GM23248 (cell line): ENCODE results near the gene TSSK3. TPM values are rescaled to one million over a fixed set of nuclear protein-coding genes. Genes with fewer than 3 reads are reported as not detected.

ENCODE experiments used
- DNase-seq: peaks from one replicate; pipeline ENCODE4 v3.0.0-alpha.2; 2015
- H2AFZ ChIP-seq: fragments of 200-600 bp; sonication (generic); 2 replicates; pipeline ENCODE4 v1.6.1; 2016; ENCODE audit warnings: antibody characterized with exemption
- H3F3A ChIP-seq: fragments of 200-600 bp; sonication (generic); 2 replicates; pipeline ENCODE4 v1.6.1; 2016; ENCODE audit warnings: mild to moderate bottlenecking, antibody characterized with exemption, mixed run types; ENCODE audit not compliant: insufficient read depth
- H3K27ac ChIP-seq: fragments of 200-600 bp; sonication (generic); 2 replicates; pipeline ENCODE4 v1.5.1; 2016; ENCODE audit warnings: mild to moderate bottlenecking
- H3K27me3 ChIP-seq: fragments of 200-600 bp; sonication (generic); replicated peaks from 2 replicates; pipeline ENCODE4 v1.6.1; 2016; ENCODE audit warnings: mild to moderate bottlenecking; ENCODE audit not compliant: insufficient read depth
- H3K36me3 ChIP-seq: fragments of 200-600 bp; sonication (generic); 2 replicates; pipeline ENCODE4 v1.6.1; 2016; ENCODE audit warnings: low read depth, mild to moderate bottlenecking
- H3K4me1 ChIP-seq: fragments of 200-600 bp; sonication (generic); 2 replicates; pipeline ENCODE4 v1.6.1; 2016; ENCODE audit warnings: mild to moderate bottlenecking; ENCODE audit not compliant: insufficient read depth
- H3K4me2 ChIP-seq: fragments of 200-600 bp; sonication (generic); one replicate; pipeline ENCODE4 v1.6.1; 2016; ENCODE audit warnings: mild to moderate bottlenecking; ENCODE audit not compliant: unreplicated experiment
- H3K4me3 ChIP-seq: fragments of 200-600 bp; sonication (generic); 2 replicates; pipeline ENCODE4 v1.5.1; 2016; ENCODE audit warnings: mild to moderate bottlenecking
- H3K79me2 ChIP-seq: fragments of 200-600 bp; sonication (generic); 2 replicates; pipeline ENCODE4 v1.6.1; 2016; ENCODE audit warnings: mild to moderate bottlenecking; ENCODE audit not compliant: insufficient read depth
- H3K9ac ChIP-seq: fragments of 200-600 bp; sonication (generic); 2 replicates; pipeline ENCODE4 v1.6.1; 2016; ENCODE audit warnings: mild to moderate bottlenecking
- H3K9me2 ChIP-seq: fragments of 200-600 bp; sonication (generic); 2 replicates; pipeline ENCODE4 v1.6.1; 2016; ENCODE audit warnings: mixed run types, mild to moderate bottlenecking, moderate library complexity; ENCODE audit not compliant: insufficient read depth
- H3K9me3 ChIP-seq: fragments of 200-600 bp; sonication (generic); one replicate; pipeline ENCODE4 v1.6.1; 2017; ENCODE audit warnings: low read depth
- H4K20me1 ChIP-seq: fragments of 200-600 bp; sonication (generic); 2 replicates; pipeline ENCODE4 v1.6.0; 2016; ENCODE audit not compliant: insufficient read depth
- EZH2 ChIP-seq: fragments of 200-600 bp; sonication (generic); IDR thresholded peaks from 2 replicates; pipeline ENCODE4 v1.6.1; 2018; ENCODE audit warnings: antibody characterized with exemption, mild to moderate bottlenecking; ENCODE audit not compliant: insufficient read depth, poor library complexity, severe bottlenecking
- EZH2phosphoT487 ChIP-seq: fragments of 200-600 bp; sonication (generic); IDR thresholded peaks from 2 replicates; pipeline ENCODE4 v1.6.1; 2018; ENCODE audit warnings: antibody characterized with exemption, moderate library complexity, mild to moderate bottlenecking, low read depth; ENCODE audit not compliant: insufficient read depth
- WGBS, 2 experiments: methylation state at CpG; one replicate each; pipeline ENCODE4 v1.1.6; 2015 to 2017; ENCODE audit warnings: low lambda C conversion rate in 2 of 2, low coverage in 1 of 2; ENCODE audit errors: missing lambda C conversion rate in 2 of 2; 5-methylcytosine and 5-hydroxymethylcytosine counted together
- in situ Hi-C: fragments of 300-500 bp; cut with MboI; formaldehyde crosslinking; loops from 2 replicates; pipeline ENCODE4 v1.15.0; 2020
- polyA plus RNA-seq: library from polyadenylated mRNA; unstranded; fragments of >200 nt; fragmentation: Nextera tagmentation; extraction: Ambion mirVana; gene quantifications from 2 replicates; pipeline ENCODE4 v1.2.1, GENCODE V29; 2016
- total RNA-seq: library from RNA; depleted of rRNA; stranded (reverse); fragments of >200 nt; shearing (Covaris generic); gene quantifications from 2 replicates; pipeline ENCODE4 v1.2.3, GENCODE V29; 2014

The TSSK3 gene
- total and polyA plus RNA-seq, 2 experiments from 2014 or later, result 0.22 TPM; not detected in 1

DNA sequence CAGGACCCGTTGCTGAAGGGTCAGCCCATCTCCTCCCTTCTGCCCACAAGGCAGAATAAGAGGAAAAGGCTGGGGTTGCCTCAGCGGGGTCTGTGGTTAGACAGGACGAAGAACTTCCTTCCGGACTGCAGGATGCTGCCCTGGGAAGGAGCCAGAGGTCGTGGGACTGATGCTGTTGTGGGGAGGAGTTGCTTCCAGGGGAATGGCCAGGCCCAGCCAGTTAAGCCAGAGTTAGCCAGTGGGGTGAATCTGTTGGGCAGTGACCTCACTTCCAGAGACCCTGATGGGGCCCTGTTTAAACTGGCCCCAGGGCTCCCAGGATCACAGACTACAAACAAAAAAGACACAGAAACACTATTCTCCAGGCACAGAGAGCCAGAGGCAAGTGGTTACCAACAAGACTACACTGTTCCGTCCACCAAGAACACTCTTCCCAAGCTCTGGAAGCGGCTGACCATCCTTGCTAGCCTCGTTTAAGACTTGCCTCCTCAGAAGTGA, 13.1 kb upstream of the TSSK3 start:
- no peaks in the 10 kb centered on the region for H3K79me2 ChIP-seq
- H3K9ac ChIP-seq, result no peak overlapping the region
- no peak overlapping the region for H3K4me2 ChIP-seq
- H3K27me3 ChIP-seq, result no peaks in the 10 kb centered on the region
- 63 to 66% methylated on average over 8 of the region's 8 CpGs for WGBS, 2 experiments
- no peak overlapping the region for H2AFZ ChIP-seq
- H4K20me1 ChIP-seq, result no peaks in the 10 kb centered on the region
- H3K9me2 ChIP-seq, result no peaks in the 10 kb centered on the region
- in situ Hi-C loops, result no loop called here
- no peaks in the 10 kb centered on the region for H3K9me3 ChIP-seq
- DNase-seq, result no peak
- H3K27ac ChIP-seq, result no peak overlapping the region
- H3K36me3 ChIP-seq, result no peaks in the 10 kb centered on the region
- no peak overlapping the region for H3K4me3 ChIP-seq
- peaks cover 23% of the 10 kb centered on the region for H3K4me1 ChIP-seq
- TF ChIP-seq EZH2phosphoT487, result no peak
- TF ChIP-seq EZH2, result no peak
- H3F3A ChIP-seq, result peaks cover 12% of the 10 kb centered on the region; the same call in 1 of the 2 replicates

- in situ Hi-C loops, result no loop called here
- Histone ChIP-seq H3K9me3 (no peaks in the 10 kb centered on the region), H3K27me3 (no peaks in the 10 kb centered on the region), H3K4me1 (peaks cover 27% of the 10 kb centered on the region), H3K9ac (peak overlapping the region; percentile 93), H2AFZ (peak overlapping the region; percentile 82), H3F3A (peaks cover 12% of the 10 kb centered on the region; the same call in 1 of the 2 replicates), H3K4me3 (peak overlapping the region; percentile 78), H3K27ac (peak overlapping the region; percentile 52), H4K20me1 (no peaks in the 10 kb centered on the region), H3K36me3 (no peaks in the 10 kb centered on the region), H3K9me2 (no peaks in the 10 kb centered on the region), H3K4me2 (peak overlapping the region; percentile 82), H3K79me2 (no peaks in the 10 kb centered on the region)
- TF ChIP-seq EZH2phosphoT487 (no peak), EZH2 (no peak)
- DNase-seq, result peak; percentile 89
- WGBS, 2 experiments, result 21 to 26% methylated on average over 17 to 28 of the region's 28 CpGs
Measured at GRCh38 chr1:32350785-32351398, 11.4 kb upstream of the TSSK3 start.

GRCh38 chr1:32351399-32352238, 10.7 kb upstream of the TSSK3 start:
- Histone ChIP-seq H3K9ac (peak overlapping the region; percentile 93), H3K4me2 (peak overlapping the region; percentile 82), H3K4me1 (peaks cover 27% of the 10 kb centered on the region), H4K20me1 (no peaks in the 10 kb centered on the region), H3K4me3 (peak overlapping the region; percentile 78), H2AFZ (peak overlapping the region; percentile 82), H3K79me2 (no peaks in the 10 kb centered on the region), H3K36me3 (no peaks in the 10 kb centered on the region), H3K9me2 (no peaks in the 10 kb centered on the region), H3K27ac (peak overlapping the region; percentile 52), H3F3A (peaks cover 12% of the 10 kb centered on the region; the same call in 1 of the 2 replicates), H3K27me3 (no peaks in the 10 kb centered on the region), H3K9me3 (no peaks in the 10 kb centered on the region)
- peak; percentile 95 for DNase-seq
- in situ Hi-C loops, result no loop called here
- WGBS, 2 experiments, result 2% methylated on average over 49 to 67 of the region's 75 CpGs
- TF ChIP-seq EZH2phosphoT487, result no peak
- no peak for TF ChIP-seq EZH2

- Histone ChIP-seq H3K4me3 (peak overlapping the region; percentile 78), H4K20me1 (no peaks in the 10 kb centered on the region), H3K27ac (peak overlapping the region; percentile 52), H3K9me3 (no peaks in the 10 kb centered on the region), H3K4me2 (peak overlapping the region; percentile 82), H3K27me3 (no peaks in the 10 kb centered on the region), H3K36me3 (no peaks in the 10 kb centered on the region), H2AFZ (peak overlapping the region; percentile 82), H3K9ac (peak overlapping the region; percentile 93), H3F3A (peaks cover 12% of the 10 kb centered on the region; the same call in 1 of the 2 replicates), H3K9me2 (no peaks in the 10 kb centered on the region), H3K4me1 (peaks cover 27% of the 10 kb centered on the region), H3K79me2 (no peaks in the 10 kb centered on the region)
- in situ Hi-C loops, result no loop called here
- no peak for DNase-seq
- WGBS, 2 experiments, result 35 to 40% methylated on average over 8 of the region's 8 CpGs
- TF ChIP-seq EZH2phosphoT487 (no peak), EZH2 (no peak)
Measured at GRCh38 chr1:32352239-32352745, 10.0 kb upstream of the TSSK3 start.
